Natural killer cell (primary cell): ENCODE results near the gene STK32B. TPM values are rescaled to one million over a fixed set of nuclear protein-coding genes. Genes with fewer than 3 reads are reported as not detected.

Experiments
- ATAC-seq, 3 donors: fragments of 150-1000 bp in 2 of 3; fragments of 200-7000 bp in 1 of 3; cut with Tn5 transposase; 1 replicate in 1 of 3; 2 replicates in 2 of 3; pipeline ENCODE4 v1.10.0; 2021; ENCODE audit warnings: mild to moderate bottlenecking in 2 of 3, moderate library complexity in 2 of 3
- DNase-seq, 2 donors: peaks; one replicate each; pipeline versions ENCODE4 v3.0.0 to v3.0.0-alpha.2; 2013 to 2021; ENCODE audit warnings: mixed read lengths in 1 of 2
- H3K27ac ChIP-seq: one replicate; pipeline ENCODE4 v1.5.1; 2013; ENCODE audit warnings: mild to moderate bottlenecking, low read length
- H3K27me3 ChIP-seq: one replicate; pipeline ENCODE4 v1.6.1; 2013; ENCODE audit warnings: low read length; ENCODE audit not compliant: control insufficient read depth, insufficient read depth
- H3K36me3 ChIP-seq: one replicate; pipeline ENCODE4 v1.6.1; 2013; ENCODE audit warnings: low read length; ENCODE audit not compliant: control insufficient read depth, insufficient read depth
- H3K4me1 ChIP-seq: one replicate; pipeline ENCODE4 v1.6.1; 2013; ENCODE audit warnings: low read length; ENCODE audit not compliant: control insufficient read depth, insufficient read depth
- H3K4me3 ChIP-seq: one replicate; pipeline ENCODE4 v1.5.1; 2013; ENCODE audit warnings: low read length
- H3K9me3 ChIP-seq: one replicate; pipeline ENCODE4 v1.6.1; 2013; ENCODE audit warnings: low read length; ENCODE audit not compliant: control insufficient read depth, insufficient read depth
- H3K27ac Mint-ChIP-seq, 2 donors: one replicate each; pipeline ENCODE4 v1.8.0; 2022; ENCODE audit warnings: mild to moderate bottlenecking in 2 of 2, mixed read lengths in 2 of 2, moderate library complexity in 1 of 2
- H3K27me3 Mint-ChIP-seq, 2 donors: one replicate each; pipeline ENCODE4 v1.8.0; 2022; ENCODE audit warnings: low read depth in 2 of 2, mixed read lengths in 2 of 2
- H3K36me3 Mint-ChIP-seq: one replicate; pipeline ENCODE4 v1.8.0; 2022; ENCODE audit warnings: mixed read lengths
- H3K4me1 Mint-ChIP-seq, 2 donors: one replicate each; pipeline ENCODE4 v1.8.0; 2022; ENCODE audit warnings: mixed read lengths in 2 of 2
- H3K4me3 Mint-ChIP-seq: one replicate; pipeline ENCODE4 v1.8.0; 2022; ENCODE audit warnings: mild to moderate bottlenecking, moderate library complexity, mixed read lengths
- H3K9me3 Mint-ChIP-seq, 2 donors: one replicate each; pipeline ENCODE4 v1.8.0; 2022; ENCODE audit warnings: mixed read lengths in 2 of 2
- CTCF ChIP-seq: fragments of 200-600 bp; IDR thresholded peaks from one replicate; pipeline ENCODE4 v1.8.0; 2022; ENCODE audit warnings: antibody characterized with exemption
- WGBS: methylation state at CpG from one replicate; pipeline ENCODE4 v1.1.7; 2013; ENCODE audit warnings: missing lambda C conversion rate; ENCODE audit not compliant: insufficient coverage; 5-methylcytosine and 5-hydroxymethylcytosine counted together
- intact Hi-C: fragments of 100-400 bp; cut with micrococcal nuclease; formaldehyde crosslinking; loops from one replicate; pipeline ENCODE4 v1.14.2; 2022
- total RNA-seq, 4 donors: library from RNA; stranded (reverse); fragments of 120-200 nt in 1 of 4; gene quantifications; one replicate each; pipeline versions ENCODE4 v1.2.3 to v1.2.4, GENCODE V29; 2013 to 2022

Gene STK32B
- total RNA-seq, 3 donors from 2014 or later (not counting 1 experiment from before 2014, with no cell fraction given), result 0.32 to 0.33 TPM; not detected in 1

- no peaks in the 10 kb centered on the region for H3K36me3 ChIP-seq
- H3K27ac ChIP-seq, result no peak overlapping the region
- H3K27me3 ChIP-seq, result no peaks in the 10 kb centered on the region
- 100% methylated on average over 2 of the region's 3 CpGs for WGBS
- H3K9me3 ChIP-seq, result no peaks in the 10 kb centered on the region
- intact Hi-C loops, result no loop called here
- Mint-ChIP-seq H3K36me3 (no peaks in the 10 kb centered on the region), H3K27me3 (peaks cover 6 to 23% of the 10 kb centered on the region in 2 donors), H3K27ac (no peak overlapping the region), H3K9me3 (no peaks in the 10 kb centered on the region), H3K4me3 (no peak overlapping the region), H3K4me1 (no peaks in the 10 kb centered on the region)
- no peaks in the 10 kb centered on the region for H3K4me1 ChIP-seq
- no peak for TF ChIP-seq CTCF
- ATAC-seq (no peak), DNase-seq (no peak)
- no peak overlapping the region for H3K4me3 ChIP-seq
Measured at GRCh38 chr4:5211282-5211839, 160.1 kb downstream of the STK32B start.

GRCh38 chr4:5212255-5213013, 161.2 kb downstream of the STK32B start:
- Histone ChIP-seq H3K4me1 (no peaks in the 10 kb centered on the region), H3K27me3 (no peaks in the 10 kb centered on the region), H3K4me3 (no peak overlapping the region), H3K9me3 (no peaks in the 10 kb centered on the region), H3K36me3 (no peaks in the 10 kb centered on the region), H3K27ac (no peak overlapping the region)
- H3K9me3 Mint-ChIP-seq, result no peaks in the 10 kb centered on the region
- H3K36me3 Mint-ChIP-seq, result no peaks in the 10 kb centered on the region
- WGBS, result 83% methylated on average over 13 of the region's 14 CpGs
- intact Hi-C loops, result no loop called here
- H3K4me1 Mint-ChIP-seq, result no peaks in the 10 kb centered on the region
- H3K27ac Mint-ChIP-seq, result no peak overlapping the region
- no peak overlapping the region for H3K4me3 Mint-ChIP-seq
- no peak for TF ChIP-seq CTCF
- DNase-seq (no peak), ATAC-seq (no peak)
- peaks cover 6 to 24% of the 10 kb centered on the region in 2 donors for H3K27me3 Mint-ChIP-seq

- Histone ChIP-seq H3K4me3 (no peak overlapping the region), H3K36me3 (no peaks in the 10 kb centered on the region), H3K27me3 (no peaks in the 10 kb centered on the region), H3K27ac (no peak overlapping the region), H3K4me1 (no peaks in the 10 kb centered on the region), H3K9me3 (no peaks in the 10 kb centered on the region)
- H3K27ac Mint-ChIP-seq, result no peak overlapping the region
- H3K9me3 Mint-ChIP-seq, result no peaks in the 10 kb centered on the region
- ATAC-seq (no peak), DNase-seq (no peak)
- H3K27me3 Mint-ChIP-seq, result peaks cover 6 to 24% of the 10 kb centered on the region in 2 donors
- 97% methylated on average over 2 of the region's 4 CpGs for WGBS
- no peak overlapping the region for H3K4me3 Mint-ChIP-seq
- H3K36me3 Mint-ChIP-seq, result no peaks in the 10 kb centered on the region
- intact Hi-C loops, result no loop called here
- H3K4me1 Mint-ChIP-seq, result no peaks in the 10 kb centered on the region
- no peak for TF ChIP-seq CTCF
Measured at GRCh38 chr4:5213087-5213595, 161.9 kb downstream of the STK32B start.
